Spleen (tissue), 7 donors: ENCODE measurements around the gene GJB5.

Source experiments
- CTCF ChIP-seq, 11 experiments: fragments of 200-600 bp in 7 of 11; fragments of 450-650 bp in 4 of 11; sonication (generic) in 4 of 11; IDR thresholded peaks in 8 of 11; conservative IDR thresholded peaks in 3 of 11; 1 replicate in 7 of 11; 2 replicates in 4 of 11; pipeline versions ENCODE4 v1.4.0 to v1.8.0; 2016 to 2021; ENCODE audit warnings: antibody characterized with exemption in 11 of 11, inconsistent platforms in 4 of 11, mild to moderate bottlenecking in 1 of 11
- POLR2A ChIP-seq, 3 donors: fragments of 450-650 bp; IDR thresholded peaks; one replicate each; pipeline ENCODE4 v1.5.1; 2017; ENCODE audit warnings: antibody characterized with exemption in 3 of 3, mild to moderate bottlenecking in 1 of 3
- donor health status: DM: no; HTN: no; CAD: no; lungs with moderate emphysema.
- donor health status: DM: no; HTN: no; CAD: no.
- donor health status: DM: no; HTN: no; CAD: no.

- no peak for TF ChIP-seq POLR2A (IDR thresholded peaks at IDR 0.05)
- TF ChIP-seq CTCF (IDR thresholded peaks at IDR 0.05 in 8 of 11, conservative IDR thresholded peaks at IDR 0.05 in 3 of 11) = no peak
These were observed 22.1 kb downstream of the GJB5 start for GRCh38 chr1:34776911-34777310.
